K562 (cell line): ENCODE data around the gene GSTM2. TPM values are rescaled to one million over a fixed set of nuclear protein-coding genes. Genes with fewer than 3 reads are reported as not detected.

Experiments
- CBX8 ChIP-seq: fragments of 200-600 bp; sonication (generic); IDR thresholded peaks from 2 replicates; pipeline ENCODE4 v1.6.1; 2012; ENCODE audit warnings: borderline replicate concordance, mixed run types, low read depth, mild to moderate bottlenecking, moderate library complexity, mixed read lengths, low read length, control low read depth, inconsistent platforms; ENCODE audit not compliant: poor library complexity, severe bottlenecking; ENCODE audit errors: extremely low read depth
- ID3 ChIP-seq, 2 experiments: fragments of 250-450 bp in 1 of 2; fragments of 450-650 bp in 1 of 2; sonication (Bioruptor Pico) in 1 of 2; IDR thresholded peaks; 2 replicates each; pipeline versions ENCODE4 v1.6.1 to v1.8.0; 2016 to 2021; ENCODE audit warnings: mild to moderate bottlenecking in 2 of 2, moderate library complexity in 2 of 2, missing compliant biosample characterization in 1 of 2, missing genetic modification characterization in 1 of 2
- MLX ChIP-seq, 2 experiments: fragments of 450-650 bp in 1 of 2; sonication (generic) in 1 of 2; formaldehyde crosslinking; conservative IDR thresholded peaks; 2 replicates each; pipeline versions ENCODE4 v1.4.0 to v1.8.1; 2020 to 2022; ENCODE audit warnings: mild to moderate bottlenecking in 1 of 2, missing genetic modification reagents in 1 of 2
- YY1 ChIP-seq, 3 experiments: IDR thresholded peaks; 2 replicates each; pipeline ENCODE4 v1.6.1; 2011; ENCODE audit warnings: low read length in 2 of 3, mild to moderate bottlenecking in 2 of 3, moderate library complexity in 2 of 3, borderline replicate concordance in 1 of 3, control low read depth in 1 of 3, low read depth in 1 of 3; ENCODE audit not compliant: insufficient read depth in 3 of 3, insufficient replicate concordance in 2 of 3, control insufficient read depth in 1 of 3, insufficient read length in 1 of 3; ENCODE audit errors: extremely low read depth in 1 of 3
- ZBTB7A ChIP-seq: IDR thresholded peaks from 2 replicates; pipeline ENCODE4 v1.6.1; 2011; ENCODE audit warnings: low read depth, mild to moderate bottlenecking, low read length, moderate library complexity, borderline replicate concordance; ENCODE audit not compliant: control insufficient read depth
- ZNF57 ChIP-seq: fragments of 450-650 bp; formaldehyde crosslinking; IDR thresholded peaks from 2 replicates; pipeline ENCODE4 v1.4.0; 2020; ENCODE audit warnings: mild to moderate bottlenecking, moderate library complexity
- polyA plus RNA-seq, 8 experiments: library from polyadenylated mRNA; depleted of rRNA in 4 of 8; stranded (reverse) in 5 of 8; unstranded in 3 of 8; fragments of >200 nt; fragmentation: Nextera tagmentation in 2 of 8; fragmentation: Illumina TruSeq in 1 of 8; extraction: Ambion mirVana in 2 of 8; extraction: Trizol in 1 of 8; gene quantifications; 2 replicates each; pipeline versions ENCODE4 v1.2.1 to v1.2.3, GENCODE V29; 2011 to 2014; ENCODE audit warnings: inconsistent platforms in 1 of 8, missing spikeins in 1 of 8
- total RNA-seq, 7 experiments: library from RNA; depleted of rRNA in 6 of 7; stranded (reverse); fragments of >200 nt in 6 of 7; fragmentation: Illumina TruSeq in 2 of 7; extraction: Trizol in 2 of 7; gene quantifications; 2 replicates each; pipeline versions ENCODE4 v1.2.1 to v1.2.3, GENCODE V29; 2011 to 2021; ENCODE audit warnings: low replicate concordance in 1 of 7

GSTM2 gene
- total and polyA plus RNA-seq, 9 of the 15 experiments (the other 6 are each of a cell fraction or from before 2014, with no cell fraction given): 1.6 to 15.1 (median 6.8) TPM

- TF ChIP-seq ZBTB7A (peak; percentile 40; the same call in 1 of the 2 replicates), YY1 (IDR thresholded peaks at IDR 0.05; ENCODE audit: borderline replicate concordance in 1 of 3, control insufficient read depth in 1 of 3, extremely low read depth in 1 of 3, insufficient read depth in 3 of 3, insufficient read length in 1 of 3, insufficient replicate concordance in 2 of 3, low read depth in 1 of 3, low read length in 2 of 3) (peak in 2 of 3 experiments; percentile 17 to 62), CBX8 (no peak), ID3 (CRISPR knock-in tag; IDR thresholded peaks at IDR 0.05) (no peak), ID3 (tag; IDR thresholded peaks at IDR 0.05) (no peak), MLX (CRISPR knock-in tag; conservative IDR thresholded peaks at IDR 0.05) (no peak), ZNF57 (0 out of 2 replicates have a peak, but pooled peaks have one; percentile 17)
These were observed 47.0 kb upstream of the GSTM2 start (continued) for GRCh38 chr1:109620841-109621286.
